NCI-H2081 treated with DMSO at 0.1 percent for 48 hours (cell line): Measurements from ENCODE around the gene TCAF1.
"Not testable (repeated sequence)": the region's sequence is repeated elsewhere in the genome, so short reads cannot be mapped to it uniquely, and the experiment has no call there.

Source experiments
- DNase-seq: peaks from one replicate; lab custom pipeline; 2025; lab: John Stamatoyannopoulos, UW

TCAF1 gene

DNA sequence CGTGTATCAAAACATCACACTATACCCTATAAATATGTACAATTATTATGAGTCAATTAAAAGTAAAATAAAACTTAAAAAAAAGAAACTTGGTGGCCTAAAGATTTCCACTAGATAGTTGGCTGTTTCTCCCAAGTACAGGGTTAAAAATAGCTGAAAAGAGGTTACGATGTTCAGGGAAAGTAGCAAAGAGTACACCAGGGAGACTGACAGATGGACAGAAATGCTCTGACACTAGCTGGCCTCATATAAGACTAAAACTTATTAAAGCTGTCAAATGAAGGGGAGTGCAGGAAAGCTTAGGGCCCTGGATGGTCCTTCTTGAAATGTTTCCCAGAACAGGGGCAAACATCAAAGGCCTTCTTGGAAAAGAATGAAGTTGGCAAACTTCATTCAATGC lies 51.3 kb downstream of the TCAF1 start:
- no peak for DNase-seq

GRCh38 chr7:143849785-143850479 lies 52.0 kb downstream of the TCAF1 start:
- no peak for DNase-seq

DNA sequence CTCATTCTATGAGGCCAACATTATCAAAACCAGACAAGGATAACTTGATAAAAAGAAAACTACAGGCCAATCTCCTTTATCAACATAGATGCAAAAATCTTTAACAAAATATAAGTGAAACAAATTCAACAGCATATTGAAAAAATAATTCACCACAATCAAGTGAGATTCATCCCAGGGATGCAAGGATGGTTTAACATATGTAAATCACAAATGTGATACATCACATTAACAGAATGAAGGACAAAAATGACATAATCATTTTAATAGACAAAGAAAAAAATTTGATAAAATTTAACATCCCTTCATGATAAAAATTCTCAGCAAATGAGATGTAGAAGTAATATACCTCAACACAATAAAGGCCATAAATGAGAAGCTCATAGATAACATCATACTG lies 53.8 kb downstream of the TCAF1 start:
- no peak for DNase-seq

- DNase-seq = no peak
Observed at GRCh38 chr7:143846692-143847091, 55.3 kb downstream of the TCAF1 start.

- DNase-seq = not testable (repeated sequence)
Observed at GRCh38 chr7:143841696-143842095, 60.3 kb downstream of the TCAF1 start.

DNA sequence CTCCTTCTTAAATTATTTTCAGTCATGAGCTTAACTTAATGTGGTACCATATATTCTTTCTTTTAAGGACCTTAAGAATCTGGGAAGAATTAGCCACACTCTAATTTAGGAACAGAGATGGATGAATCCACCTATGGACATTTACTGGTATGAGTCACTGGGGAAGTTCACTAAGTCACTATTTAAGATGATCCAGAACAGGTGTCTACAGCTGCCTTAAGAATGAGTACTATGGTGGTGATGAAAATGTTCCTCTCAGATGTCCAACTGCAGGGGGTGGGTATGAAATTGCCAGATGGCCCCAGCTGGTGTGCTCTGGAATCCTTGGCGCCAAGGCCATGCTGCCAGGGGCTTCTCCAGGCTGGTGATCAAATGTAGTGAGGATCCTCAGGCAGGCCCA lies 61.9 kb downstream of the TCAF1 start:
- not testable (repeated sequence) for DNase-seq

GRCh38 chr7:143837223-143837622 lies 64.8 kb downstream of the TCAF1 start:
- not testable (repeated sequence) for DNase-seq

- not testable (repeated sequence) for DNase-seq
Observed at GRCh38 chr7:143836622-143837021, 65.4 kb downstream of the TCAF1 start.

DNA sequence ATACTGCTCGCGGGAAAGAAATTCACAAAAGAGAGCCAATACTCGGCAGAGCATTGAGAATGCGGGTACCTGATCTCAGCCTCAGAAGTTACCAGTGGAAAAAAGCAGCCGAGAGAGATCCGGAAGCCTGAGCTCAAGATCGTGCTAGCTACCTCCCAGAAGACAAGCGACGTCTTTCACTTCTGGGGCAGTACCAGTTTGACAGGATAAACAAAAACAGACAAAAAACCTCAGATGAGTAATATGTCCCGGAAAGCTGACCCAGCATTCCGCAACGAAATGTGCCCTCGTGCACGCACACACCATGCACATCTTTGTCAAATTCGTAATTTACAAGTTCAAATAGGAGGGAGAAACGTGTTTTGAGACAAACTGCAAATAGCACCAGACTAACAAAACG lies 65.9 kb downstream of the TCAF1 start:
- not testable (repeated sequence) for DNase-seq

- DNase-seq = not testable (repeated sequence)
Observed at GRCh38 chr7:143826578-143826977, 75.4 kb downstream of the TCAF1 start.

DNA sequence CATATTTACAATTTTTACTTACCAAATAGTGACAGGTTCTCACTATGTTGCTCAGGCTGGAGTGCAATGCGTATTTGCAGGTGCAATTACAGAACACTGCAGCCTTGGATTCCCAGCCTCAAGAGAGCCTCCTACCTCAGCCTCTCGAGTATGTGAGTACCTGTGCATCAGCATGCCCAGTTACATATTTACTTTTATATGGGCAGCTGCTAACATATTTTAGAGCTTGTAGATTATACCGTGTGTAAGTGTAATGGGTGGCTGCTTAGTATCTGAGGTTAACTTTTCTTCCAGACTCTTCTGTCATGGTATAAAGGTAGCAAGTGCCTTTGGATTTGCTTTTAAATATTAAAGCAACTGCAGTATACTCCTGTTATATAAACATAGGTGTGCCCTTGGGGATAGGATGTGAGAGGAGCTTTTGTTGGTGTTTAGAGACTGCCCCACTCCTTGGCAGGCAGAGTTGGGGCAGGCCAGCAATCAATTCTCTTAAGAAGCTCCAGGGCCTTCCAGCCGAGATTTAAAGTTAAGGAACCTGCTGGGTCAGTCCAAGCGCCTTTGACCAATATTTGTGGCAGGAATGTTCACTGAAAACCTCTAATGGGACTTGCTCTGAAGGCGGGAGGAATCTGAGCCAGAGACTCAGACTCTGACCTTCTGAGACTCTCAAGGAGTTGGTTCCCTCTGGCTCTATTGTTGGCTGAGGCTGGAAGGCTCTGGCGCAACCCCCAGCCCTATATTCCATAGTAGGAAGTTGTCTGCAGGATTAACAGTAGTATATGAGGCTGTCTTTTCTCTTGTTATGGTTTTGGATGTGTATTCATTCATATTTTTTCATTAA lies 77.5 kb downstream of the TCAF1 start:
- DNase-seq = not testable (repeated sequence)

DNA sequence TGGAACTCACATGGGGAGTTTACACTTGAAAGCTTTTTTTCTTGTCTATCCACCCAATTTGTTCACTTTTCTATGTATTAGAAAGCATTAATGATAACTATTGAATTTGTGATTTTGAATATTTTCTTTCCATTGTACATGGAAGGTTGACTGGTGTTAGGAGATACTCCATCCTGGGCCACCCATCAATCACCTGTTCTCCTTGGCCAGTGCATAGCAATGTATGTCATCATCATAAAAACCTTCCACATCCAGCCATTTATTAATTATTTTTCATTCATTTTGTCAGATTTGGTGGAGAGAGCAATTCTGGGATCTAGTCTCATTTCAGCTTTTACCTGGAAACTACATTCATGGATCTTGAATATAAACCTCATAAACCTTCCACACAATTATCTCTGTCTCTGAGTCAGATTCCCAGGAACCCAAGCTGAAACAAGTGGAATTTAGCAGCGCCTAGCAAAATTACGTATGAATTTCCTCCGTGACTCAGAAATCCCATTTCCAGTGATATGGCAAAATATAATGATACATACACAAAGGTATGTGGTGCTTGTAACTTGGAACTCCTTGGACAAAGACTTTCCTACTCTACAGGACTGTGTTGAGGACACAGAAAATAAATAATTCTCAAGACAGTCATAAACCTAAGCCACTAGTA lies 78.2 kb downstream of the TCAF1 start:
- not testable (repeated sequence) for DNase-seq

GRCh38 chr7:143821392-143822277 lies 80.3 kb downstream of the TCAF1 start:
- not testable (repeated sequence) for DNase-seq

DNA sequence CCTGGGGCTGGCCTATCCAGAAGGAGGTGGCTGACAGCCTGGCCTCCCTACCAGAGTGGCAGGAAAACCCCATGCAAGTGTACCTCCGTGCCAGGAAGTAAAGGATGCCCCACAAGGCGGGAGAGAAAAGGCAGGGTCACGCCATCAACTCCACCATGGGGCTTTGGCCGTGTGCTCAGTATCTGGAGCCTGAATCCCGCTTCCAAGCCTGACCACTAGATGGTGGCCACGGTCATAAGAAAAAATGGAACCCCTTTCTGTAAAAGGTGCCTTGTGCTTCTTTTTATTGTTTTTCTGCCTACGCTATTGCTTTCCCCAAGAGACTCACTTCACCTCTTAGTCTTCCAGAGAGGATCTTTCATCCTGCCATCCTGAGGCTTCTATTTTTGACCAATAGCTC lies 84.1 kb downstream of the TCAF1 start:
- not testable (repeated sequence) for DNase-seq

DNA sequence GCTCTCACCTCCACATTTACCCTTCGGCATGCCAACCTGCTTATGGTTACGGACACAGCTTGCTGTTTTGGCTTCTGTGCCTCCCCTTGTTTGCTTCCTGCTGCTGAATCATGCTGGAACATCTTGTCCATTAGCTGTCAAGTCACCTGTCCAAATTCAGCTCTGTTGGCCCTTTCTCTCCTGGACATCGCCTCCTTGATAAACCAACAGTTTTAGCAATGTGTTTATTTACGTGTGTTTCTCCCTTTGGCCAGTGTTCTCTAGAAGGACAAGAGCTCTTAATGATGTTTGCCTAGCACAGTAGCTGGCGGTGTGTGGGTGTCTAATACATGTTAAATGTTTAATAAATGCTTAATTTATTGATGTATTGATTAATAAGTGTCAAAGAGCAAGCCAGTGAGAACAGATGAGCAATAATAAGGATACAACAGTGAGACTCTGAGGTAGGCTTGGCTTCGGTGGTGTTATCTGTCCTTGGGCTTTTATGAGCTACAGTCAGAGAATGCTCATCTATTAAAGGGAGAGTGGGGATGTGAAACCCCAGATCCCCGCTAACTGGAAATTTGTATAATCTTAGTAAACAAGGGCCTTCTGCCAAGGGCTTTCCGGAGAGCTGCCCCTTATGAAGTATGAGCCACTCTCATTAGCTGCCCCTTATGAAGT lies 85.4 kb downstream of the TCAF1 start:
- not testable (repeated sequence) for DNase-seq

GRCh38 chr7:143810639-143811038 lies 91.3 kb downstream of the TCAF1 start:
- not testable (repeated sequence) for DNase-seq

DNA sequence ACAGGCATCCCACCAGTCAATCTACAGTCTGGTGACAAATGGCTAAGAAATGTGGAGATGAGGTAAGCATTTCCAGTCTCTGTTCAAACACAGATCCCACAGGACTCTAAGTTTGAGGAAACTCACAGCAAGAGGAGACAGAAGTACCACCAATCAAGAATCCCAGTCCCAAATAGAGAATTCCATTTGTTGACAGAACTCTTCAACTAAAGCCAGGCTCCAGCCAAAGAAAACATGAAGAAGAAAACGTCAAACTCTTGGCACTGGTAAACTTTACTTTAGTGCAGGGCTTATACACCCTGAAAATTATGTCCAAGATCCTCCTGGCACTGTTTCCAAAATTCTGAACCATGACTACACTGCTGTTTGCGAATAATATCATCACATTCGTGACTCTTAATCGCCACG lies 95.3 kb downstream of the TCAF1 start:
- DNase-seq = not testable (repeated sequence)
